HL-60 (cell line): ENCODE results near the gene THSD8.

Experiments
- DNase-seq, 2 experiments: peaks; one replicate each; pipeline ENCODE4 v3.0.0-alpha.2; 2010 to 2020; ENCODE audit warnings: low read depth in 1 of 2, low spot score in 1 of 2
- H3K27ac ChIP-seq: fragments of 250-450 bp; sonication (Bioruptor Pico); replicated peaks from 2 replicates; pipeline ENCODE4 v1.5.1; 2020; ENCODE audit warnings: mild to moderate bottlenecking, moderate library complexity
- H3K27me3 ChIP-seq: fragments of 250-450 bp; sonication (Bioruptor Pico); 2 replicates; pipeline ENCODE4 v1.5.1; 2021; ENCODE audit warnings: mild to moderate bottlenecking, moderate library complexity; ENCODE audit not compliant: insufficient read depth, poor library complexity, severe bottlenecking
- H3K4me3 ChIP-seq: replicated peaks from 2 replicates; pipeline ENCODE4 v1.5.1; 2011; ENCODE audit warnings: mild to moderate bottlenecking, control low read depth, low read length; ENCODE audit not compliant: insufficient read depth
- GABPA ChIP-seq: IDR thresholded peaks from 2 replicates; pipeline ENCODE4 v1.6.1; 2012; ENCODE audit warnings: low read depth
- POLR2AphosphoS5 ChIP-seq: IDR thresholded peaks from 2 replicates; pipeline ENCODE4 v1.6.1; 2012; ENCODE audit warnings: low read depth
- REST ChIP-seq: IDR thresholded peaks from 2 replicates; pipeline ENCODE4 v1.6.1; 2012; ENCODE audit warnings: low read depth; ENCODE audit not compliant: insufficient replicate concordance
- SPI1 ChIP-seq: IDR thresholded peaks from 2 replicates; pipeline ENCODE4 v1.6.1; 2012; ENCODE audit warnings: low read depth, mild to moderate bottlenecking, borderline replicate concordance
- TF ChIP-seq, protein P1 (sequence below): IDR thresholded peaks from one replicate; pipeline ENCODE4 v1.5.1; 2011; ENCODE audit warnings: low read length, control low read depth, inconsistent platforms; ENCODE audit not compliant: insufficient read depth

Gene THSD8

DNA sequence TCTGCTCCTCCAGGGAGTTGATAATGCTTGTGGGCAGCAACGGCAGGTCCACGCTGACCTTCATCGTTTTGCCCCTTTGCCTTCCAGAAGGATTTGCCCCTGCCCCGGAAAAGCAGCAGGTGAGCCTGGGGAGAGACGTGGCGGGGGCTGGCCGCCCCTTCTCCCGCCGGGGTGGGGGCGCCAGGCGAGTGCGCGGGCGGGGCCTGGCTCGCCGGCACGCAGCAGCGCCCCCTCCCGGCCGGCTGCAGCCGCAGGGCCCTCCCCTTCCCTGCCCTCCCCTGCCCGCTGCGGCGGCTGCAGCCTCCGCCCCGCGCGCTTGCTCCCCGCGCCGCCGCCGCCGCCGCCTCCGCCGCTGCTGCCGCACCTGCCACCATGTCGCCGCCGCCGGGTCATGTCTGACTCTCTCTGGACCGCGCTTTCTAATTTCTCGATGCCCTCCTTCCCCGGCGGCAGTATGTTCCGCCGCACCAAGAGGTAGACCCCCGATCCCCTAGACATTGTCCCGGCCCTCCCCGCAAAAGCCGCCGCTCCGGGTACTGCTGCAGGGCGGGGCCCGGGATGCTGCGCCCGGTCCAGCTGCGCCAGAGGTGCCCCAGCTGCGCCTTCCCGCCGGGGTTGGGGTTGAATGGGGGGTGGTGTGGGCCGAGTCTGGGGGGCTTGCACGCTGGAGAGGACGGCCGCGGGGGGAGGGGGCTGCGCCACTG is 36.5 kb downstream of the THSD8 start, which contains the start of gene MAST1:
Gene MAST1, plus strand, starts transcription at position 334 of the 704 bp plus-strand sequence. Its CDS starts 58 bp downstream, at position 392.
- DNase-seq, result peak; percentile 25 to 31
- H3K27ac ChIP-seq, result no peak within 1 kb of the TSS
- peak within 1 kb of the TSS; percentile 39 for H3K4me3 ChIP-seq
- TF ChIP-seq GABPA, result no peak
- TF ChIP-seq, protein P1, sequence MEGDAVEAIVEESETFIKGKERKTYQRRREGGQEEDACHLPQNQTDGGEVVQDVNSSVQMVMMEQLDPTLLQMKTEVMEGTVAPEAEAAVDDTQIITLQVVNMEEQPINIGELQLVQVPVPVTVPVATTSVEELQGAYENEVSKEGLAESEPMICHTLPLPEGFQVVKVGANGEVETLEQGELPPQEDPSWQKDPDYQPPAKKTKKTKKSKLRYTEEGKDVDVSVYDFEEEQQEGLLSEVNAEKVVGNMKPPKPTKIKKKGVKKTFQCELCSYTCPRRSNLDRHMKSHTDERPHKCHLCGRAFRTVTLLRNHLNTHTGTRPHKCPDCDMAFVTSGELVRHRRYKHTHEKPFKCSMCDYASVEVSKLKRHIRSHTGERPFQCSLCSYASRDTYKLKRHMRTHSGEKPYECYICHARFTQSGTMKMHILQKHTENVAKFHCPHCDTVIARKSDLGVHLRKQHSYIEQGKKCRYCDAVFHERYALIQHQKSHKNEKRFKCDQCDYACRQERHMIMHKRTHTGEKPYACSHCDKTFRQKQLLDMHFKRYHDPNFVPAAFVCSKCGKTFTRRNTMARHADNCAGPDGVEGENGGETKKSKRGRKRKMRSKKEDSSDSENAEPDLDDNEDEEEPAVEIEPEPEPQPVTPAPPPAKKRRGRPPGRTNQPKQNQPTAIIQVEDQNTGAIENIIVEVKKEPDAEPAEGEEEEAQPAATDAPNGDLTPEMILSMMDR, result peak; percentile 3
- H3K27me3 ChIP-seq, result peaks cover 80% of the 10 kb centered on the region

DNA sequence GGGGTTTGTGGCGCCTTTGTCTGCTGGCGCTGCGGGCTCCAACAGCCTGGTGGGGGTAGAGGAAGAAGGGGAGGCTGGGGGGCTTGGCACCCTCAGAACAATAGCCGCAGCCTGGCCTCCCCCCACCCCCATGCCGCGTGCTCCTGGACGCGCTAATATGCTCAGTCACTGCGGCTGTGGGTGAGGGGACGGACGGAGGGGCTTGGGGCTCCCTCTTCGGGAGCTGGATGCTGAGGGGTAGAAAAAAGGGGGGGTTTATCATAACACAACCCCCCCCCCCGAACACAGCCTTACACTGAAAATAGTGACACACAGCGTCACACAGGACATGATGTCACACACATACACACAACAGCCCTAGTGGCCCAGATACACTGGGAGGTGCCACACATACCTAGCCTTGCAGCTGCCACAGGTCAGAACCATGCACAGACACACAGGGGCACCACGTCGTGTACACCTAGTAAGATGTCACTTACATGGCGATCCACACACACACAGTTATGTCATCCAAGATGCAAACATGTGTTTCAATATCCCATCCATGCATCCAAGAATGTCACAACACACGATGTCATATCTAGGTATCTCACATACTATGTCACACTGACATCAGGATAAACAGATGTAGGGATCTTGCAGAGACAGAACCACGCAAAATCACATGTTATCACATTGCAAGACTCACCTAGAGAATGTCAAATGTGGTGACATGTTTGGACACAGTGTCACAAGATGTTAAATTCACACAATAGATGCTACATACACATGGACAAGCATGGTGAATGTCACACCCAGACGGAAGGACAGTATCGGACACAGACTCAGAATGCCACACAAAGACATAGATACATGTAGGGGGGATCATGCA is 37.3 kb downstream of the THSD8 start:
- TF ChIP-seq, protein P1, result no peak
- TF ChIP-seq SPI1 (no peak), GABPA (no peak), REST (no peak)
- no peak for DNase-seq
- peaks cover 76% of the 10 kb centered on the region for H3K27me3 ChIP-seq
- no peak overlapping the region for H3K27ac ChIP-seq
- H3K4me3 ChIP-seq, result peak overlapping the region; percentile 39

GRCh38 chr19:12840091-12841079 is 38.5 kb downstream of the THSD8 start:
- Histone ChIP-seq H3K27me3 (peaks cover 63% of the 10 kb centered on the region), H3K4me3 (no peak overlapping the region), H3K27ac (no peak overlapping the region)
- DNase-seq, result peak; percentile 35 to 44
- TF ChIP-seq SPI1, result no peak
- TF ChIP-seq GABPA, result no peak
- no peak for TF ChIP-seq POLR2AphosphoS5
- no peak for TF ChIP-seq REST
- TF ChIP-seq, protein P1, result no peak
